IMR-90 (cell line): Measurements from ENCODE around the gene ELOVL5. TPM values are rescaled to one million over a fixed set of nuclear protein-coding genes. Genes with fewer than 3 reads are reported as not detected.
A peak's percentile ranks its signal among the peaks of the same experiment; 100 is the strongest.

Experiments
- ATAC-seq: fragments of 200-7000 bp; cut with Tn5 transposase; 2 replicates; pipeline ENCODE4 v1.9.1; 2020; ENCODE audit warnings: low read depth, mild to moderate bottlenecking, moderate library complexity
- BruUV-seq: library from RNA; stranded (reverse); fragments of 400-500 nt; replicated peaks from 2 replicates; lab custom pipeline; 2021; lab: Mats Ljungman, UMichigan
- CTCF ChIA-PET: fragments of 300-600 bp; formaldehyde crosslinking; extraction: SDS; loops from one replicate; lab custom pipeline; 2021; ENCODE audit warnings: antibody characterized with exemption; lab: Yijun Ruan, JAX
- POLR2A ChIA-PET: fragments of 300-600 bp; sonication (Branson Sonifier 250); formaldehyde crosslinking; loops from one replicate; lab custom pipeline; 2022; ENCODE audit warnings: antibody characterized with exemption; ENCODE audit not compliant: unreplicated experiment; lab: Charles Lee
- DNase-seq: peaks from one replicate; pipeline ENCODE4 v3.0.0; 2013
- H2AFZ ChIP-seq: replicated peaks from 2 replicates; pipeline ENCODE3; 2013; ENCODE audit warnings: low read length, mild to moderate bottlenecking; ENCODE audit not compliant: poor library complexity
- H2AK5ac ChIP-seq: 2 replicates; pipeline ENCODE4 v1.6.1; 2013; ENCODE audit warnings: low read depth, low read length, inconsistent platforms
- H2AK9ac ChIP-seq: replicated peaks from 2 replicates; pipeline ENCODE3; 2013; ENCODE audit warnings: mild to moderate bottlenecking, low read depth, low read length, moderate library complexity; ENCODE audit not compliant: poor library complexity
- H2BK120ac ChIP-seq: 2 replicates; pipeline ENCODE4 v1.6.1; 2013; ENCODE audit warnings: low read depth, low read length, inconsistent platforms
- H2BK15ac ChIP-seq: 3 replicates; pipeline ENCODE4 v1.6.1; 2013; ENCODE audit warnings: low read depth, low read length, inconsistent platforms
- H2BK20ac ChIP-seq: 2 replicates; pipeline ENCODE4 v1.6.1; 2013; ENCODE audit warnings: low read depth, mild to moderate bottlenecking, inconsistent platforms, low read length, moderate library complexity
- H2BK5ac ChIP-seq: 2 replicates; pipeline ENCODE4 v1.6.1; 2013; ENCODE audit warnings: mild to moderate bottlenecking, low read depth, low read length, inconsistent platforms; ENCODE audit not compliant: poor library complexity, severe bottlenecking
- H3K14ac ChIP-seq: replicated peaks from 2 replicates; pipeline ENCODE4 v1.6.1; 2013; ENCODE audit warnings: low read depth, low read length, inconsistent platforms
- H3K18ac ChIP-seq: 2 replicates; pipeline ENCODE4 v1.6.1; 2013; ENCODE audit warnings: low read depth, low read length, control low read depth
- H3K23ac ChIP-seq: 2 replicates; pipeline ENCODE4 v1.6.1; 2013; ENCODE audit warnings: low read depth, low read length, inconsistent platforms
- H3K27ac ChIP-seq: 2 replicates; pipeline ENCODE4 v1.5.1; 2013; ENCODE audit warnings: mild to moderate bottlenecking, control low read depth, low read length; ENCODE audit not compliant: insufficient read depth
- H3K27me3 ChIP-seq: 2 replicates; pipeline ENCODE4 v1.6.1; 2013; ENCODE audit warnings: low read length; ENCODE audit not compliant: control insufficient read depth, insufficient read depth
- H3K36me3 ChIP-seq: 2 replicates; pipeline ENCODE4 v1.6.1; 2013; ENCODE audit warnings: low read length, mixed read lengths; ENCODE audit not compliant: control insufficient read depth, insufficient read depth
- H3K4ac ChIP-seq: 2 replicates; pipeline ENCODE4 v1.6.1; 2013; ENCODE audit warnings: low read depth, low read length, inconsistent platforms
- H3K4me1 ChIP-seq: 2 replicates; pipeline ENCODE4 v1.6.1; 2013; ENCODE audit warnings: low read length, mixed read lengths; ENCODE audit not compliant: control insufficient read depth, insufficient read depth
- H3K4me2 ChIP-seq: 2 replicates; pipeline ENCODE4 v1.6.1; 2013; ENCODE audit warnings: low read depth, mild to moderate bottlenecking, control low read depth, low read length, moderate library complexity
- H3K4me3 ChIP-seq: 2 replicates; pipeline ENCODE4 v1.5.1; 2013; ENCODE audit warnings: low read depth, mild to moderate bottlenecking, control low read depth, low read length, moderate library complexity; ENCODE audit not compliant: insufficient read depth
- H3K56ac ChIP-seq: 2 replicates; pipeline ENCODE4 v1.6.1; 2013; ENCODE audit warnings: low read length, inconsistent platforms; ENCODE audit not compliant: insufficient read depth; ENCODE audit errors: extremely low read depth
- H3K79me1 ChIP-seq, 2 experiments: 2 replicates each; pipeline ENCODE4 v1.6.1; 2013; ENCODE audit warnings: low read length in 2 of 2, inconsistent platforms in 1 of 2, low read depth in 1 of 2
- H3K9ac ChIP-seq: 2 replicates; pipeline ENCODE4 v1.6.1; 2013; ENCODE audit warnings: low read depth, low read length, control low read depth
- H3K9me1 ChIP-seq: 2 replicates; pipeline ENCODE4 v1.6.1; 2013; ENCODE audit warnings: low read length, inconsistent platforms; ENCODE audit not compliant: insufficient read depth
- H3K9me3 ChIP-seq: 2 replicates; pipeline ENCODE4 v1.6.1; 2013; ENCODE audit warnings: low read length; ENCODE audit not compliant: control insufficient read depth, insufficient read depth
- H4K20me1 ChIP-seq: 2 replicates; pipeline ENCODE4 v1.6.1; 2013; ENCODE audit warnings: low read length, inconsistent platforms; ENCODE audit not compliant: insufficient read depth
- H4K5ac ChIP-seq: 2 replicates; pipeline ENCODE4 v1.6.1; 2013; ENCODE audit warnings: mild to moderate bottlenecking, low read depth, low read length, control low read depth
- H4K8ac ChIP-seq, 2 experiments: 2 replicates each; pipeline ENCODE4 v1.6.1; 2013; ENCODE audit warnings: low read depth in 2 of 2, low read length in 2 of 2, control low read depth in 1 of 2, inconsistent platforms in 1 of 2
- H4K91ac ChIP-seq: 2 replicates; pipeline ENCODE4 v1.6.1; 2013; ENCODE audit warnings: low read depth, low read length, inconsistent platforms; ENCODE audit not compliant: insufficient read depth
- BHLHE40 ChIP-seq: fragments of 150-350 bp; IDR thresholded peaks from 2 replicates; pipeline ENCODE4 v1.6.1; 2016; ENCODE audit warnings: mild to moderate bottlenecking, low read depth, low read length
- CEBPB ChIP-seq: IDR thresholded peaks from 2 replicates; pipeline ENCODE4 v1.6.1; 2012; ENCODE audit warnings: low read depth, low read length, improper control_type of control experiment
- CTCF ChIP-seq: conservative IDR thresholded peaks from 2 replicates; pipeline ENCODE4 v1.5.1; 2012; ENCODE audit warnings: mild to moderate bottlenecking, low read depth, low read length, improper control_type of control experiment
- ELK1 ChIP-seq: fragments of 150-350 bp; IDR thresholded peaks from 2 replicates; pipeline ENCODE4 v1.6.1; 2016; ENCODE audit warnings: low read depth, mild to moderate bottlenecking, low read length, moderate library complexity, borderline replicate concordance
- FOS ChIP-seq: fragments of 150-350 bp; IDR thresholded peaks from 2 replicates; pipeline ENCODE4 v1.6.1; 2016; ENCODE audit warnings: low read depth, low read length
- MXI1 ChIP-seq: IDR thresholded peaks from 2 replicates; pipeline ENCODE4 v1.6.1; 2012; ENCODE audit warnings: low read depth, mild to moderate bottlenecking, low read length, moderate library complexity, borderline replicate concordance
- NFE2L2 ChIP-seq: fragments of 150-350 bp; IDR thresholded peaks from 2 replicates; pipeline ENCODE4 v1.6.1; 2016; ENCODE audit warnings: low read depth, mild to moderate bottlenecking, low read length
- POLR2A ChIP-seq: IDR thresholded peaks from 2 replicates; pipeline ENCODE4 v1.6.1; 2012; ENCODE audit warnings: mild to moderate bottlenecking, low read depth, low read length
- RAD21 ChIP-seq: IDR thresholded peaks from 2 replicates; pipeline ENCODE4 v1.6.1; 2012; ENCODE audit warnings: low read length, improper control_type of control experiment
- RCOR1 ChIP-seq: IDR thresholded peaks from 2 replicates; pipeline ENCODE4 v1.6.1; 2012; ENCODE audit warnings: mild to moderate bottlenecking, low read length, improper control_type of control experiment; ENCODE audit not compliant: insufficient replicate concordance
- RFX5 ChIP-seq: IDR thresholded peaks from 2 replicates; pipeline ENCODE4 v1.8.0; 2012; ENCODE audit warnings: low read depth, mild to moderate bottlenecking, low read length, moderate library complexity
- SMC3 ChIP-seq: fragments of 150-350 bp; IDR thresholded peaks from 2 replicates; pipeline ENCODE4 v1.6.1; 2016; ENCODE audit warnings: low read depth, mild to moderate bottlenecking, antibody characterized with exemption, low read length, moderate library complexity
- WGBS, 2 experiments: methylation state at CpG; one replicate each; pipeline versions ENCODE4 v1.1.5 to v1.1.7; 2013; ENCODE audit warnings: missing lambda C conversion rate in 2 of 2; ENCODE audit not compliant: insufficient read length in 1 of 2; ENCODE audit errors: extremely low coverage in 2 of 2; 5-methylcytosine and 5-hydroxymethylcytosine counted together
- dilution Hi-C: fragments of 300-500 bp; cut with HindIII; formaldehyde crosslinking; loops from one replicate; pipeline ENCODE4 v1.14.3; 2018; ENCODE audit warnings: low sequenced_read_pairs; ENCODE audit not compliant: unreplicated experiment
- in situ Hi-C: fragments of 300-500 bp; cut with MboI; formaldehyde crosslinking; loops from 3 replicates; pipeline ENCODE4 v1.14.3; 2019; ENCODE audit warnings: low sequenced_read_pairs, inconsistent platforms, mixed read lengths
- intact Hi-C: fragments of 100-400 bp; cut with micrococcal nuclease; formaldehyde crosslinking; loops from 2 replicates; pipeline ENCODE4 v1.10.0; 2022
- polyA plus RNA-seq, 3 experiments: library from polyadenylated mRNA; depleted of rRNA; stranded (reverse); fragments of >200 nt; gene quantifications; 2 replicates each; pipeline ENCODE4 v1.2.3, GENCODE V29; 2012; ENCODE audit warnings: low replicate concordance in 1 of 3
- total RNA-seq: library from RNA; depleted of rRNA; stranded (reverse); fragments of >200 nt; gene quantifications from 2 replicates; pipeline ENCODE4 v1.2.3, GENCODE V29; 2012

Gene ELOVL5
- total and polyA plus RNA-seq, 2 of the 4 experiments (the other 2 are of a cell fraction) = 32.1 to 42.3 TPM

- no peak for TF ChIP-seq CEBPB
Observed at GRCh38 chr6:53326372-53327016, 22.3 kb downstream of the ELOVL5 start (continued).

GRCh38 chr6:53325785-53326184 lies 23.0 kb downstream of the ELOVL5 start:
- Histone ChIP-seq H3K4me1 (peaks cover 28% of the 10 kb centered on the region), H2AK5ac (peak overlapping the region; percentile 8; the same call in 1 of the 2 replicates), H3K23ac (peak overlapping the region; percentile 26; the same call in 1 of the 2 replicates), H3K56ac (no peak overlapping the region), H2BK15ac (0 out of 3 replicates have a peak overlapping the region, but pooled peaks have one; percentile 30), H3K14ac (peak overlapping the region; percentile 48; the same call in 1 of the 2 replicates), H3K27me3 (no peaks in the 10 kb centered on the region), H3K79me1 (peaks cover 30 to 69% of the 10 kb centered on the region in 2 experiments), H3K27ac (no peak overlapping the region), H3K36me3 (no peaks in the 10 kb centered on the region), H2BK5ac (peak overlapping the region; percentile 7), H3K4me2 (peak overlapping the region; percentile 5; the same call in 1 of the 2 replicates), H4K20me1 (peaks cover 38% of the 10 kb centered on the region), H4K91ac (peak overlapping the region; percentile 50; the same call in 1 of the 2 replicates), H3K9me1 (peaks cover 22% of the 10 kb centered on the region), H2BK20ac (peak overlapping the region; percentile 67), H2AK9ac (no peak overlapping the region), H3K18ac (peak overlapping the region; percentile 6; the same call in 1 of the 2 replicates), H4K5ac (no peak overlapping the region), H3K4ac (peak overlapping the region; percentile 57), H2BK120ac (peak overlapping the region; percentile 38), H4K8ac (peak overlapping the region in 1 of 2 experiments; percentile 16; a peak in 1 of 4 replicates), H3K9ac (no peak overlapping the region), H2AFZ (no peak overlapping the region), H3K4me3 (no peak overlapping the region), H3K9me3 (no peaks in the 10 kb centered on the region)
- dilution Hi-C loops (no loop called here), intact Hi-C loops (no loop called here), in situ Hi-C loops (no loop called here)
- DNase-seq = no peak
- peak; percentile 15; the same call in 1 of the 2 replicates for ATAC-seq
- no peak for TF ChIP-seq SMC3
- TF ChIP-seq RFX5 = no peak
- TF ChIP-seq POLR2A = no peak
- no peak for TF ChIP-seq BHLHE40
- TF ChIP-seq CTCF = no peak
- no peak for TF ChIP-seq RAD21
- no peak for TF ChIP-seq NFE2L2
- TF ChIP-seq CEBPB = no peak
- no peak for TF ChIP-seq FOS
- TF ChIP-seq MXI1 = no peak
- TF ChIP-seq RCOR1 = no peak
- no peak for TF ChIP-seq ELK1
- WGBS, 2 experiments = 80% methylated on average over 3 of the region's 6 CpGs; no CpG with 5 or more reads in 1 of the 2 experiments
- POLR2A ChIA-PET = no interaction called here
- BruUV-seq = no TSS peak
- CTCF ChIA-PET = no interaction called here
